GM18861 (cell line): ENCODE measurements around the gene AHDC1.

ENCODE experiments used
- ATAC-seq: cut with Tn5 transposase; IDR thresholded peaks from one replicate; pipeline ENCODE4 v1.9.1; 2021; ENCODE audit not compliant: unreplicated experiment

Gene AHDC1

GRCh38 chr1:27614625-27615344 lies 10.8 kb upstream of the AHDC1 start:
- ATAC-seq: no peak

DNA sequence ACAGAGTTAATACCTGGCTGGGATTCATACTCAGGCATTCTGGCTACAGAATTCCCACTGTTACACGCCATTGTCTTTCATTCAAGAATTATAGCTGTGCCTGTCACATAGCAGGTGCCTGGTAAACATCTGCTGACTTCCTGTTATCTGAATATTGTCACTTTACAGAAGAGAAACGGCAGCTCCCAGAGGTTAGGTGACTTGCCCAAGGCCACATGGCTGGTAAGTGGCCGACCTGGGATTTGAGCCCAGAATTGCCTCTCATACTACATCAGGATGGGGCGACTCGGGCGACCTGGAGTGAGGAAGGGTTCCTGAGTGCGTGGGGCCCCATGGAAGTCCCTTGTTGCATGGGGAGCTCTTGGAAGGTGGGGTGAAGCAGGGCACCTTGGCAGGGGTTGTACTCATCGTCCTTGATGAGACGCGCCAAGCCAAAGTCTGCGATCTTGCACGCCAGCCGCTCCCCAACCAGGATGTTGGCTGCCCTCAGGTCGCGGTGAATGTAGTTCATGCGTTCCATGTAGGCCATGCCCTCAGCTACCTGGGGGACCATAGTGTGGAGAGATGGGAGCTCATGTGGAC lies 10.2 kb upstream of the AHDC1 start:
- no peak for ATAC-seq

DNA sequence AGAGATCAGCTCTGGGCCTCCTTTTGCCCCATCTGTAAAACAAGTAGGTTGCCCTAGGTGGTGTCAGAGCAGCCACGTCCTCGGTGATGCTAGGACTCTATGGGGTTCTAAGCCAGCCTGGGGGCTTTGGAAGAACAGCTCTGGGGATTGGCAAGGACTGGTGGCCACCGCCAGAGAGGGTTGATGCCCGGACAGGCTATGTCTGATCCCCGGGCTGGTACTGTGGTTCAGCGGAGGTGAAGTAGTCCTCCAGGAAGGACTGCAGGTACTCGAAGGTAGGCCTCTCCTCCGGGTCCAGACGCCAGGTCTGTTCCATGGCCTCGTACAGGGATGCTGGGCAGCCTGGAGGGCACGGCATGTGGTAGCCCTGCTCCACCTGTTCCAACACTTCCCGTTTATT lies 8.8 kb upstream of the AHDC1 start:
- ATAC-seq: no peak

DNA sequence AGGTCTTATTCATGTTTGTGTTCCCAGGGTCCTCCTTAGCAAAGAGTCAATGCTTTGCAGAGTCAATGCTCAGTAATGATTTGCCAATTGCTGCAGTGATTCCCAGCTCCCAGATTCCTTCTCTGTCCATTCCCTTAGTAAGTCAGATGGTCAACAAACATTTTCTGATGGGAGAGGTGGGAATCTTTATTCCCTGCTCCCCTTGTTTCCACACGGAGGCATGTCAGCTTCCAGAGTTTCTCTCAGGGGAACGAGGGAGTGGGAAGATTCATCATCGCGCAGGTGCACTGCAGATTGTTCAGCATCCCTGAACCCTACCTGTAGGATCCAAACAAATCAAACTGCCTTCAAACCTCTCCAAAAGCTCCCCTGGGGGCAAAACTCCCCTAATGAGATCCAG lies 7.5 kb upstream of the AHDC1 start:
- ATAC-seq: no peak

- ATAC-seq: no peak
These were observed 5.8 kb upstream of the AHDC1 start for GRCh38 chr1:27609618-27610240.

DNA sequence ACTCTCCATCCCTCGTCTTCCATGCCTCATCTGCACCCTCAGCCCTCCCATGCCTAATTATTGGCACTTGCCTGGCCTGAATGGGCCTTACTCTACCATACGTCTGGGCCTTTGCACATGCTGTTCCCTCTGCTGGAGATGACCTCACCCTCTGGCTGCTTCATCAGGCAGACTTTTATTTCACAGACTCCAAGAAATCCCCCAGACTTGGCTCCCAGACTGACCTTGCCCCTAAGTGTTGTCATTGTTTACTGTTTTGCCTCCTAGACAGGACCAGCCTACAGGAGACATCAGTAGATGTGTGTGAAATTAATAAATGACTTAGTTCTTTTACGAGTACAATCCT lies 5.2 kb upstream of the AHDC1 start:
- ATAC-seq: no peak

- ATAC-seq: no peak
These were observed 3.4 kb upstream of the AHDC1 start for GRCh38 chr1:27607239-27607804.

- no peak for ATAC-seq
These were observed 2.8 kb upstream of the AHDC1 start for GRCh38 chr1:27606708-27607238.

- no peak for ATAC-seq
These were observed 2.1 kb upstream of the AHDC1 start for GRCh38 chr1:27605796-27606707.

GRCh38 chr1:27605300-27605766 lies 1.4 kb upstream of the AHDC1 start:
- no peak for ATAC-seq

- no peak for ATAC-seq
These were observed 795 bp upstream of the AHDC1 start for GRCh38 chr1:27604579-27605299.

GRCh38 chr1:27603309-27603680 lies 649 bp downstream of the AHDC1 start:
- ATAC-seq: no peak

GRCh38 chr1:27602462-27603308 lies 1.3 kb downstream of the AHDC1 start:
- ATAC-seq: no peak

DNA sequence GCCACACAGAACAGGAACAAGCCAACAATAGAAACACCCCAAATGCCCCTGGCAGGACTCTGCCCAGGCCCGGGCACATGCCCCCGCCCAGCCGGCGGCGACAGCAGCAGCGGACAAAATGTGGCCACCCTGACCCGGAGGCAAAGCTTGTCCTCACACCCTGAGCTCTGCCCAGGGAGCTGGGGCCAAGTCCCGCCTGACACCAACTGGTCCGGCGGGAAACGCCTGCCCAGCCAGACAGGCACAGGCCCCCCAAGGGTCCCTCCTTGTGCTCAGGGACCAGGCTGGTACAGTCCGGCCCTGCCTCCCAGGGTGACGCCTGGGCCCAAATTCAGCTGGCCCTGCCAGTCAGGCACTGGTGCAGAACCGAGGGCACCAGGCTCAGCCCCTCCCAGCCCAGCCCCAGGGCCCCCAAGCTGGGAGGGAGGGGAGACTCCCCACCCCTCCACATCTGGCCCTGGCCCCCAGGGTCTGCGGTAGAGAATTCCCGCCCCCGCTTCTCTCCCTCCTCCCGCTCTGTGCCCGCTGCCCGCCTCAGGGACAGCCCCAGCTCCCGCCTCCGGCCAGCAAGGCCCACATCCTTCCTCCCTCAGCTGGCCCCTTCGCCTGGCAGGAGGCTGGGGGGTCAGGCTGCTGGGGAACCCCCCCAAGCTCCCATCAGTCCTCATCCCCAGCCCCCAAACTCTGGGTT lies 2.0 kb downstream of the AHDC1 start:
- no peak for ATAC-seq

DNA sequence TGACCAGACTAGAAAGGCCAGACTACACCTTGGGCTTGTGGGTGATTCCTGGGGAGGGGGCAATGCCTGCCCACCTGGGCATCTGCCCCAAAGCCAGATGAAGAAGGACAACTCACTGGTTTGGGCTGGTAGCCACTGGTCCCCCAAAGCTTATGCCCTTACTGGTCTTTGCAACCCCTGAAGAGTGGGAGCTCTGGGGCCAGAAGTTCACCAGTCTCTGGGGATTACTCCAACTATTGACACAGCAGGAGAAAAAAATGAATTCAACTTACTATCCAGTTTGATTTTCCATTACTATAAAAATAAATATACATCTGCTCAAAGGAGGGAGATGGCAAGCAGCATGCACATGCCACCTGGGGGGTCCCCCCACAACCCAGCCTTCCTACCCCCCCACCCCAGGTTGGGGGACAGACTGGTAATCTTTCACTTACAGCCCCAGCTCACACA lies 2.6 kb downstream of the AHDC1 start:
- ATAC-seq: no peak

GRCh38 chr1:27600498-27601175 lies 3.3 kb downstream of the AHDC1 start:
- ATAC-seq: no peak

DNA sequence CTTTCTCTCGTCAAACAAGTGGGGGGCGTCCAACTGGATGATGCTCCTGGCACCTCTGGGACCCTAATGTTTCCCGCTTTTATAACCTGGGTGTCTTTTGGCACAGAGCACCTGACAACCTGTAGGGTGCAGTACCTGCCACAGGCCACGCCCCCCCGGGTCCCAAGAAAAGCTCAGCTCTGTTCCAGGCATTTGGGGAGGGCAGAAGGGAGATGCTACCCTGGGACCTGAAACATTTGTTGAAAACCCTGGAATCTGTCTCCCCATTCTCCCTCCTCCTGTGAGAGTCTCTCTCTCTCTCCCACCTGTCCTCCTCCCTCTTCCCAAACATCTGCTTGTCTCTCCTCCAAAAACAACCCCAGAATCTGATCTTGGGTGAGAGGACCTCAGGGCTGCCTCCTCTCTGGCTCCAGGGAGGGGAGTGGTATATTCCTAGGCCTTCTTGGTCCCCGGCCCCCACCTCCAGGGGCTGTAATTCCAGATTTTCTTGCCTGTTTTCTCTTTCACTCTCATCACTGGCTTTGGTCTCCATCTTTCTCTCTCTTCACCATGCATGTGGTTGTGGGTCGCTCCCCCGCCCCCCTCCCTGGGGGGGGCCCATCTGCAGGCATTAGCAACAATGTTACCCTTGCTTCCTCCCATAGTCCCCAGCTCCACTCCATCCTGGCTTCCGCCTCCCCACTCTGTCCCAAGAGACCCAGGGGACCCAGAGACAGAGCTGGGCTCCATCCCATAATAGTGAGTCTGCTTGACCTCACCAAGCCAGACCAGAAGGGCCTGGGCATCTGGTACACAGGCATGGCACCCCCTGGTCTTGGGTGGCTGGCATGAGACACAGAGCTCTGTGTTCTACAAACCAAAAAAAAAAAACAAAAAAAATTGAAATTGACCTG lies 4.1 kb downstream of the AHDC1 start:
- no peak for ATAC-seq
